HepG2 (cell line): ENCODE results near the gene POC1B.

Experiments used
- POLR2G ChIP-seq: fragments of 200-400 bp; formaldehyde crosslinking; IDR thresholded peaks from 2 replicates; pipeline ENCODE4 v1.6.1; 2018; ENCODE audit warnings: mild to moderate bottlenecking, low read depth, low read length, moderate library complexity
- RNF2 ChIP-seq: fragments of 450-650 bp; conservative IDR thresholded peaks from 2 replicates; pipeline ENCODE4 v1.6.1; 2016; ENCODE audit warnings: low read depth
- TF ChIP-seq, protein P1 (sequence below): sonication (generic); formaldehyde crosslinking; IDR thresholded peaks from 2 replicates; pipeline ENCODE4 v1.4.0; 2020; ENCODE audit warnings: missing genetic modification reagents
- TF ChIP-seq, protein P2 (sequence below): sonication (generic); formaldehyde crosslinking; IDR thresholded peaks from 2 replicates; pipeline ENCODE4 v1.4.0; 2020; ENCODE audit warnings: missing genetic modification reagents, borderline replicate concordance
- TF ChIP-seq, protein P3 (sequence below): IDR thresholded peaks from 2 replicates; pipeline ENCODE4 v1.6.1; 2012; ENCODE audit warnings: inconsistent platforms
- TF ChIP-seq, protein P4 (sequence below): sonication (generic); formaldehyde crosslinking; IDR thresholded peaks from 2 replicates; pipeline ENCODE4 v1.5.0; 2020; ENCODE audit warnings: mild to moderate bottlenecking, missing genetic modification reagents, moderate library complexity
- TF ChIP-seq, protein P5 (sequence below), 2 experiments: sonication (generic) in 1 of 2; formaldehyde crosslinking in 1 of 2; IDR thresholded peaks; 2 replicates each; pipeline versions ENCODE4 v1.5.1 to v1.6.1; 2011 to 2020; ENCODE audit warnings: borderline replicate concordance in 1 of 2, low read depth in 1 of 2, low read length in 1 of 2, mild to moderate bottlenecking in 1 of 2, missing genetic modification reagents in 1 of 2, moderate library complexity in 1 of 2

DNA sequence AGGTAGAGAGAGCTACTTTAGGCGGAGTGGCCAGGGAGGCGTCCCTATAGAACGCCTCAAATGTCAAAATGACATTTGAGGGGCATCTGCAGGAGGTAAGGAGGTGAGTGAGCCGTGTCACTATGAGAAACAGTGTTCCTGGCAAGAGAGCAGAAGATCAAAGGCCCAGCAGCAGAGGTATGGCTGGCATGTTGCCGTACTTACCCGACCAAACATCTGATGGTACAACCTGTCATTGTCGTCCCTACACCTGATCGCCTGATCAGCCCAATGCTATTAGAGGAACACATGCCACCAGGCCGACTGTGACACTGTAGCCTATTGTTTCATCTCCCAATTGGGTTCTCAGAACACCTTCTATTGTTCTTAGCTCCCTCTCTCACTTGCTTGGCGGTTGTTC lies 33.9 kb upstream of the POC1B start:
- TF ChIP-seq, protein P1, sequence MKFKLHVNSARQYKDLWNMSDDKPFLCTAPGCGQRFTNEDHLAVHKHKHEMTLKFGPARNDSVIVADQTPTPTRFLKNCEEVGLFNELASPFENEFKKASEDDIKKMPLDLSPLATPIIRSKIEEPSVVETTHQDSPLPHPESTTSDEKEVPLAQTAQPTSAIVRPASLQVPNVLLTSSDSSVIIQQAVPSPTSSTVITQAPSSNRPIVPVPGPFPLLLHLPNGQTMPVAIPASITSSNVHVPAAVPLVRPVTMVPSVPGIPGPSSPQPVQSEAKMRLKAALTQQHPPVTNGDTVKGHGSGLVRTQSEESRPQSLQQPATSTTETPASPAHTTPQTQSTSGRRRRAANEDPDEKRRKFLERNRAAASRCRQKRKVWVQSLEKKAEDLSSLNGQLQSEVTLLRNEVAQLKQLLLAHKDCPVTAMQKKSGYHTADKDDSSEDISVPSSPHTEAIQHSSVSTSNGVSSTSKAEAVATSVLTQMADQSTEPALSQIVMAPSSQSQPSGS (CRISPR knock-in tag): no peak
- TF ChIP-seq, protein P2, sequence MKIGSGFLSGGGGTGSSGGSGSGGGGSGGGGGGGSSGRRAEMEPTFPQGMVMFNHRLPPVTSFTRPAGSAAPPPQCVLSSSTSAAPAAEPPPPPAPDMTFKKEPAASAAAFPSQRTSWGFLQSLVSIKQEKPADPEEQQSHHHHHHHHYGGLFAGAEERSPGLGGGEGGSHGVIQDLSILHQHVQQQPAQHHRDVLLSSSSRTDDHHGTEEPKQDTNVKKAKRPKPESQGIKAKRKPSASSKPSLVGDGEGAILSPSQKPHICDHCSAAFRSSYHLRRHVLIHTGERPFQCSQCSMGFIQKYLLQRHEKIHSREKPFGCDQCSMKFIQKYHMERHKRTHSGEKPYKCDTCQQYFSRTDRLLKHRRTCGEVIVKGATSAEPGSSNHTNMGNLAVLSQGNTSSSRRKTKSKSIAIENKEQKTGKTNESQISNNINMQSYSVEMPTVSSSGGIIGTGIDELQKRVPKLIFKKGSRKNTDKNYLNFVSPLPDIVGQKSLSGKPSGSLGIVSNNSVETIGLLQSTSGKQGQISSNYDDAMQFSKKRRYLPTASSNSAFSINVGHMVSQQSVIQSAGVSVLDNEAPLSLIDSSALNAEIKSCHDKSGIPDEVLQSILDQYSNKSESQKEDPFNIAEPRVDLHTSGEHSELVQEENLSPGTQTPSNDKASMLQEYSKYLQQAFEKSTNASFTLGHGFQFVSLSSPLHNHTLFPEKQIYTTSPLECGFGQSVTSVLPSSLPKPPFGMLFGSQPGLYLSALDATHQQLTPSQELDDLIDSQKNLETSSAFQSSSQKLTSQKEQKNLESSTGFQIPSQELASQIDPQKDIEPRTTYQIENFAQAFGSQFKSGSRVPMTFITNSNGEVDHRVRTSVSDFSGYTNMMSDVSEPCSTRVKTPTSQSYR (CRISPR knock-in tag): no peak
- TF ChIP-seq, protein P3, sequence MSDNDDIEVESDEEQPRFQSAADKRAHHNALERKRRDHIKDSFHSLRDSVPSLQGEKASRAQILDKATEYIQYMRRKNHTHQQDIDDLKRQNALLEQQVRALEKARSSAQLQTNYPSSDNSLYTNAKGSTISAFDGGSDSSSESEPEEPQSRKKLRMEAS: no peak
- TF ChIP-seq RNF2 (no peak), POLR2G (no peak)
- TF ChIP-seq, protein P4, sequence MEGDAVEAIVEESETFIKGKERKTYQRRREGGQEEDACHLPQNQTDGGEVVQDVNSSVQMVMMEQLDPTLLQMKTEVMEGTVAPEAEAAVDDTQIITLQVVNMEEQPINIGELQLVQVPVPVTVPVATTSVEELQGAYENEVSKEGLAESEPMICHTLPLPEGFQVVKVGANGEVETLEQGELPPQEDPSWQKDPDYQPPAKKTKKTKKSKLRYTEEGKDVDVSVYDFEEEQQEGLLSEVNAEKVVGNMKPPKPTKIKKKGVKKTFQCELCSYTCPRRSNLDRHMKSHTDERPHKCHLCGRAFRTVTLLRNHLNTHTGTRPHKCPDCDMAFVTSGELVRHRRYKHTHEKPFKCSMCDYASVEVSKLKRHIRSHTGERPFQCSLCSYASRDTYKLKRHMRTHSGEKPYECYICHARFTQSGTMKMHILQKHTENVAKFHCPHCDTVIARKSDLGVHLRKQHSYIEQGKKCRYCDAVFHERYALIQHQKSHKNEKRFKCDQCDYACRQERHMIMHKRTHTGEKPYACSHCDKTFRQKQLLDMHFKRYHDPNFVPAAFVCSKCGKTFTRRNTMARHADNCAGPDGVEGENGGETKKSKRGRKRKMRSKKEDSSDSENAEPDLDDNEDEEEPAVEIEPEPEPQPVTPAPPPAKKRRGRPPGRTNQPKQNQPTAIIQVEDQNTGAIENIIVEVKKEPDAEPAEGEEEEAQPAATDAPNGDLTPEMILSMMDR: no peak
- TF ChIP-seq, protein P5, sequence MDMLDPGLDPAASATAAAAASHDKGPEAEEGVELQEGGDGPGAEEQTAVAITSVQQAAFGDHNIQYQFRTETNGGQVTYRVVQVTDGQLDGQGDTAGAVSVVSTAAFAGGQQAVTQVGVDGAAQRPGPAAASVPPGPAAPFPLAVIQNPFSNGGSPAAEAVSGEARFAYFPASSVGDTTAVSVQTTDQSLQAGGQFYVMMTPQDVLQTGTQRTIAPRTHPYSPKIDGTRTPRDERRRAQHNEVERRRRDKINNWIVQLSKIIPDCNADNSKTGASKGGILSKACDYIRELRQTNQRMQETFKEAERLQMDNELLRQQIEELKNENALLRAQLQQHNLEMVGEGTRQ (IDR thresholded peaks at IDR 0.05; ENCODE audit: low read depth, low read length): no peak
- TF ChIP-seq, protein P5 (CRISPR knock-in tag; IDR thresholded peaks at IDR 0.05; ENCODE audit: borderline replicate concordance): no peak
